Measurements from ENCODE around the gene CEP152. TPM values are rescaled to one million over a fixed set of nuclear protein-coding genes. Genes with fewer than 3 reads are reported as not detected.

CEP152 gene
- total RNA-seq, 1 experiment from 2014 or later: 31.6 TPM

DNA sequence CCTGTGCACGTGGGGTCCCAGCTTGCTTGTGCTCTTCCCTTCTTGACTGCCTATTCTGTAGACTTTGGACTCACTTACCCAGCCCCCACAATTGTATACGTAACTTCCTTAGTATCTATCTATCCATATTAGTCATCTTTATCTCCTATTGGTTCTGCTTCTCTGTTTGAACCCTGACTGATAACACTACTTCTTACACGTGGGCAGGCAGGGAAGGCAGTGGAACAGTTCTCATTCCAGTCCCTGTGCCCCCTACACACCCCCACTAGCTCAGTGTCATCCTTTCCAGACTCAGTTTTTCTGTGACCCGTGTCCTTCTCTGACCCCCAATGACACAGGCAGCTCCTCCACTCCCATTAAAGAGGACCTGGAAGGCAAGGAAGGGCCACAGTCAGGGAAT is 91.2 kb downstream of the CEP152 start:
- no peak for DNase-seq (ENCODE audit: low spot score)
- Histone ChIP-seq H3K4me1 (ENCODE audit: insufficient read depth, low read length, poor library complexity, severe bottlenecking) (no peaks in the 10 kb centered on the region), H3K36me3 (ENCODE audit: insufficient read depth, low read length, poor library complexity, severe bottlenecking) (no peaks in the 10 kb centered on the region), H3K9me3 (ENCODE audit: low read depth, low read length, poor library complexity, severe bottlenecking) (peaks cover 9% of the 10 kb centered on the region), H3K4me3 (ENCODE audit: low read depth, low read length, poor library complexity, severe bottlenecking) (no peak overlapping the region), H3K27ac (ENCODE audit: low read depth, low read length, poor library complexity, severe bottlenecking) (no peak overlapping the region), H3K27me3 (replicated peaks; ENCODE audit: insufficient read depth, low read depth, low read length, poor library complexity) (no peaks in the 10 kb centered on the region)
- ChIA-PET POLR2A (ENCODE audit: low non-redundant PET) (no interaction called here), CTCF (no interaction called here)
- no TSS peak for BruUV-seq (replicated peaks)
- TF ChIP-seq, protein P1, sequence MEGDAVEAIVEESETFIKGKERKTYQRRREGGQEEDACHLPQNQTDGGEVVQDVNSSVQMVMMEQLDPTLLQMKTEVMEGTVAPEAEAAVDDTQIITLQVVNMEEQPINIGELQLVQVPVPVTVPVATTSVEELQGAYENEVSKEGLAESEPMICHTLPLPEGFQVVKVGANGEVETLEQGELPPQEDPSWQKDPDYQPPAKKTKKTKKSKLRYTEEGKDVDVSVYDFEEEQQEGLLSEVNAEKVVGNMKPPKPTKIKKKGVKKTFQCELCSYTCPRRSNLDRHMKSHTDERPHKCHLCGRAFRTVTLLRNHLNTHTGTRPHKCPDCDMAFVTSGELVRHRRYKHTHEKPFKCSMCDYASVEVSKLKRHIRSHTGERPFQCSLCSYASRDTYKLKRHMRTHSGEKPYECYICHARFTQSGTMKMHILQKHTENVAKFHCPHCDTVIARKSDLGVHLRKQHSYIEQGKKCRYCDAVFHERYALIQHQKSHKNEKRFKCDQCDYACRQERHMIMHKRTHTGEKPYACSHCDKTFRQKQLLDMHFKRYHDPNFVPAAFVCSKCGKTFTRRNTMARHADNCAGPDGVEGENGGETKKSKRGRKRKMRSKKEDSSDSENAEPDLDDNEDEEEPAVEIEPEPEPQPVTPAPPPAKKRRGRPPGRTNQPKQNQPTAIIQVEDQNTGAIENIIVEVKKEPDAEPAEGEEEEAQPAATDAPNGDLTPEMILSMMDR (conservative IDR thresholded peaks at IDR 0.05; ENCODE audit: low read depth, low read length): no peak
- no peak for TF ChIP-seq EZH2 (IDR thresholded peaks at IDR 0.05; ENCODE audit: borderline replicate concordance, low read depth, low read length, poor library complexity, severe bottlenecking)
- intact Hi-C loops (cut with micrococcal nuclease; ENCODE audit: unreplicated experiment): no loop called here

GRCh38 chr15:48718646-48719045 is 92.2 kb downstream of the CEP152 start:
- H3K9me3 ChIP-seq (ENCODE audit: low read depth, low read length, poor library complexity, severe bottlenecking): peaks cover 9% of the 10 kb centered on the region
- POLR2A ChIA-PET (ENCODE audit: low non-redundant PET): no interaction called here
- H3K27me3 ChIP-seq (replicated peaks; ENCODE audit: insufficient read depth, low read depth, low read length, poor library complexity): no peaks in the 10 kb centered on the region
- DNase-seq (ENCODE audit: low spot score): no peak
- no peaks in the 10 kb centered on the region for H3K4me1 ChIP-seq (ENCODE audit: insufficient read depth, low read length, poor library complexity, severe bottlenecking)
- no peak for TF ChIP-seq EZH2 (IDR thresholded peaks at IDR 0.05; ENCODE audit: borderline replicate concordance, low read depth, low read length, poor library complexity, severe bottlenecking)
- TF ChIP-seq, protein P1 (conservative IDR thresholded peaks at IDR 0.05; ENCODE audit: low read depth, low read length): no peak
- no peak overlapping the region for H3K4me3 ChIP-seq (ENCODE audit: low read depth, low read length, poor library complexity, severe bottlenecking)
- CTCF ChIA-PET: no interaction called here
- H3K36me3 ChIP-seq (ENCODE audit: insufficient read depth, low read length, poor library complexity, severe bottlenecking): no peaks in the 10 kb centered on the region
- BruUV-seq (replicated peaks): no TSS peak
- no peak overlapping the region for H3K27ac ChIP-seq (ENCODE audit: low read depth, low read length, poor library complexity, severe bottlenecking)
- intact Hi-C loops (cut with micrococcal nuclease; ENCODE audit: unreplicated experiment): no loop called here

GRCh38 chr15:48717458-48717857 is 93.4 kb downstream of the CEP152 start:
- intact Hi-C loops (cut with micrococcal nuclease; ENCODE audit: unreplicated experiment): no loop called here
- BruUV-seq (replicated peaks): no TSS peak
- CTCF ChIA-PET: no interaction called here

More at GRCh38 chr15:48717458-48717857, 93.4 kb downstream of the CEP152 start:
- Histone ChIP-seq H3K4me3 (ENCODE audit: low read depth, low read length, poor library complexity, severe bottlenecking) (no peak overlapping the region), H3K4me1 (ENCODE audit: insufficient read depth, low read length, poor library complexity, severe bottlenecking) (no peaks in the 10 kb centered on the region), H3K9me3 (ENCODE audit: low read depth, low read length, poor library complexity, severe bottlenecking) (peaks cover 9% of the 10 kb centered on the region), H3K27me3 (replicated peaks; ENCODE audit: insufficient read depth, low read depth, low read length, poor library complexity) (no peaks in the 10 kb centered on the region), H3K27ac (ENCODE audit: low read depth, low read length, poor library complexity, severe bottlenecking) (no peak overlapping the region), H3K36me3 (ENCODE audit: insufficient read depth, low read length, poor library complexity, severe bottlenecking) (no peaks in the 10 kb centered on the region)
- DNase-seq (ENCODE audit: low spot score): no peak
- POLR2A ChIA-PET (ENCODE audit: low non-redundant PET): no interaction called here
- TF ChIP-seq, protein P1 (conservative IDR thresholded peaks at IDR 0.05; ENCODE audit: low read depth, low read length): peak; percentile 30; the same call in 1 of the 2 replicates
- no peak for TF ChIP-seq EZH2 (IDR thresholded peaks at IDR 0.05; ENCODE audit: borderline replicate concordance, low read depth, low read length, poor library complexity, severe bottlenecking)
